Keratinocyte (primary cell): Measurements from ENCODE around the gene LAPTM5. TPM values are rescaled to one million over a fixed set of nuclear protein-coding genes. Genes with fewer than 3 reads are reported as not detected.

ENCODE experiments used
- DNase-seq: peaks from one replicate; pipeline ENCODE4 v3.0.0-alpha.2; 2011; ENCODE audit warnings: low read depth, missing footprints, low spot score
- FAIRE-seq: peaks from 2 replicates; lab custom pipeline; 2011; peaks lifted over from hg19 to GRCh38; lab: Jason Lieb, UNC
- H2AFZ ChIP-seq: 2 replicates; pipeline ENCODE4 v1.6.0; 2012; ENCODE audit warnings: low read length, control low read depth, inconsistent platforms; ENCODE audit not compliant: control insufficient read depth
- H3K27ac ChIP-seq: 2 replicates; pipeline ENCODE4 v1.5.1; 2011; ENCODE audit warnings: low read length; ENCODE audit not compliant: control insufficient read depth, insufficient read depth
- H3K27me3 ChIP-seq: 3 replicates; pipeline ENCODE4 v1.6.0; 2011; ENCODE audit warnings: low read length; ENCODE audit not compliant: control insufficient read depth, insufficient read depth; ENCODE audit errors: extremely low read depth
- H3K36me3 ChIP-seq, 2 experiments: 2 replicates in 1 of 2; 3 replicates in 1 of 2; pipeline ENCODE4 v1.5.1; 2011; ENCODE audit warnings: low read length in 2 of 2, mild to moderate bottlenecking in 1 of 2; ENCODE audit not compliant: control insufficient read depth in 2 of 2, insufficient read depth in 2 of 2; ENCODE audit errors: extremely low read depth in 1 of 2
- H3K4me1 ChIP-seq: 3 replicates; pipeline ENCODE4 v1.5.1; 2011; ENCODE audit warnings: low read length; ENCODE audit not compliant: control insufficient read depth, insufficient read depth; ENCODE audit errors: extremely low read depth
- H3K4me2 ChIP-seq: 3 replicates; pipeline ENCODE4 v1.6.0; 2011; ENCODE audit warnings: low read depth, low read length; ENCODE audit not compliant: control insufficient read depth, insufficient read depth; ENCODE audit errors: extremely low read depth
- H3K4me3 ChIP-seq, 3 experiments: fragments of 200-600 bp in 1 of 3; sonication (generic) in 1 of 3; 2 replicates in 2 of 3; 3 replicates in 1 of 3; pipeline ENCODE4 v1.5.1; 2011 to 2016; ENCODE audit warnings: low read length in 3 of 3, mild to moderate bottlenecking in 3 of 3, control low read depth in 2 of 3, inconsistent platforms in 1 of 3, low read depth in 1 of 3, mixed read lengths in 1 of 3, mixed run types in 1 of 3, moderate library complexity in 1 of 3; ENCODE audit not compliant: control insufficient read depth in 2 of 3, insufficient read depth in 2 of 3; ENCODE audit errors: extremely low read depth in 1 of 3
- H3K79me2 ChIP-seq: 2 replicates; pipeline ENCODE4 v1.6.0; 2012; ENCODE audit warnings: low read length; ENCODE audit not compliant: control insufficient read depth, insufficient read depth
- H3K9ac ChIP-seq: 3 replicates; pipeline ENCODE4 v1.6.0; 2011; ENCODE audit warnings: low read length; ENCODE audit not compliant: control insufficient read depth, insufficient read depth; ENCODE audit errors: extremely low read depth
- H3K9me1 ChIP-seq: 3 replicates; pipeline ENCODE4 v1.6.0; 2011; ENCODE audit warnings: low read length; ENCODE audit not compliant: control insufficient read depth, insufficient read depth; ENCODE audit errors: extremely low read depth
- H3K9me3 ChIP-seq: 2 replicates; pipeline ENCODE4 v1.5.1; 2012; ENCODE audit warnings: low read depth, low read length; ENCODE audit not compliant: control insufficient read depth
- H4K20me1 ChIP-seq: 3 replicates; pipeline ENCODE4 v1.6.0; 2011; ENCODE audit warnings: low read length; ENCODE audit not compliant: control insufficient read depth, insufficient read depth; ENCODE audit errors: extremely low read depth
- EZH2 ChIP-seq: IDR thresholded peaks from one replicate; pipeline ENCODE4 v1.6.1; 2012; ENCODE audit warnings: inconsistent platforms, mild to moderate bottlenecking, low read length, moderate library complexity
- dilution Hi-C: fragments of 300-500 bp; cut with MboI; formaldehyde crosslinking; loops from one replicate; pipeline ENCODE4 v1.7.0; 2020; ENCODE audit warnings: low sequenced_read_pairs; ENCODE audit not compliant: extremely low pct_ligation_motif_present
- polyA plus RNA-seq, 5 experiments: library from polyadenylated mRNA; depleted of rRNA in 3 of 5; stranded (reverse) in 3 of 5; stranded (forward) in 1 of 5; unstranded in 1 of 5; fragments of >200 nt; gene quantifications; 1 replicate in 1 of 5; 2 replicates in 3 of 5; 3 replicates in 1 of 5; pipeline versions ENCODE4 v1.2.1 to v1.2.3, GENCODE V29; 2011 to 2012; ENCODE audit warnings: missing spikeins in 2 of 5, low read depth in 1 of 5, low replicate concordance in 1 of 5
- TF ChIP-seq, protein P1 (sequence below), 3 experiments: IDR thresholded peaks in 1 of 3; conservative IDR thresholded peaks in 1 of 3; optimal IDR thresholded peaks in 1 of 3; 2 replicates in 2 of 3; 3 replicates in 1 of 3; pipeline versions ENCODE3 to v1.5.1; 2011; ENCODE audit warnings: low read length in 3 of 3, mild to moderate bottlenecking in 3 of 3, moderate library complexity in 2 of 3, control low read depth in 1 of 3, inconsistent platforms in 1 of 3; ENCODE audit not compliant: insufficient read depth in 2 of 3; ENCODE audit errors: extremely low read depth in 1 of 3

LAPTM5 gene
- polyA plus RNA-seq, 1 donor (not counting 4 experiments of a cell fraction or from before 2014, with no cell fraction given): 0.18 TPM

DNA sequence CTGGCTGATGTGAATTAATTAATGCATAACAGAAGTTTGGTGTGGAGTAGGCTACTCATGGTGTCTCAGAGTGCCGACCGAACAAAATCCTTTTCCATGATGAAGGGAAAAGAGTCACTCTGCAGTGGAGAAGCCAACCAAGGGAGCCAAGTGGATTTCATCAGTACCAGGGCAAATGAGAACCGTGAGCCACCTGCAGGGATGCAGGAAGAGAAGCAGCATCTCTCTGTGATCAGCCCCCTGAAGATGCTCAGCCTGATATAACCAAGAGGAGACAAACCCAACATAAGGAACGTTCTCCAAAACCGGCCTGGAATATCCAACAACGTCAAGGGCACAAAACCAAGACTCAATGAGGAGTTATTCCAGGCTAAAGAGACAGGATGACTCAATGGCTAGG lies 13.4 kb upstream of the LAPTM5 start:
- FAIRE-seq: no peak

DNA sequence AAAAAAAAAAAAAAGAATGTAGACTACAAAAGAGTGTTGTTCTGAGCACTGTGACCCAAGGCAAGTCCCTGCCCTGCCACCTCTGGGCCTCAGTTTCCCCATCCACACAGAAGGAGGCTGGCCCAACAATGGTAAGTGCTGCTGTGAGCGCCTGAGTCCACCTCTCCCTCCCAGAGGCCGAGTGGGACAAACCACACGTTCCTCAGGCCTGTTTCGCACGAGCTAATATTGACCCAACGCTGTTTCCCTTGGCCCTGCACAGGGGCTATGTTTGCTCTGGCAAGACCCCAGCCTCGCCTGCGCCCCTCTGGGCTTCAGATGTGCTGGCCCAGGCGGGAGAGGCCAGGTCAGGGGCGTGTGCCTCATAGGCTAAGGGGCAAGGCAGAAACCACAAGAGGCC lies 12.6 kb upstream of the LAPTM5 start:
- peaks cover 15% of the 10 kb centered on the region for H3K27me3 ChIP-seq
- H3K4me1 ChIP-seq: no peaks in the 10 kb centered on the region
- no peaks in the 10 kb centered on the region for H3K79me2 ChIP-seq
- TF ChIP-seq EZH2: no peak
- TF ChIP-seq, protein P1, sequence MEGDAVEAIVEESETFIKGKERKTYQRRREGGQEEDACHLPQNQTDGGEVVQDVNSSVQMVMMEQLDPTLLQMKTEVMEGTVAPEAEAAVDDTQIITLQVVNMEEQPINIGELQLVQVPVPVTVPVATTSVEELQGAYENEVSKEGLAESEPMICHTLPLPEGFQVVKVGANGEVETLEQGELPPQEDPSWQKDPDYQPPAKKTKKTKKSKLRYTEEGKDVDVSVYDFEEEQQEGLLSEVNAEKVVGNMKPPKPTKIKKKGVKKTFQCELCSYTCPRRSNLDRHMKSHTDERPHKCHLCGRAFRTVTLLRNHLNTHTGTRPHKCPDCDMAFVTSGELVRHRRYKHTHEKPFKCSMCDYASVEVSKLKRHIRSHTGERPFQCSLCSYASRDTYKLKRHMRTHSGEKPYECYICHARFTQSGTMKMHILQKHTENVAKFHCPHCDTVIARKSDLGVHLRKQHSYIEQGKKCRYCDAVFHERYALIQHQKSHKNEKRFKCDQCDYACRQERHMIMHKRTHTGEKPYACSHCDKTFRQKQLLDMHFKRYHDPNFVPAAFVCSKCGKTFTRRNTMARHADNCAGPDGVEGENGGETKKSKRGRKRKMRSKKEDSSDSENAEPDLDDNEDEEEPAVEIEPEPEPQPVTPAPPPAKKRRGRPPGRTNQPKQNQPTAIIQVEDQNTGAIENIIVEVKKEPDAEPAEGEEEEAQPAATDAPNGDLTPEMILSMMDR (optimal IDR thresholded peaks at IDR 0.05 in 1 of 3, IDR thresholded peaks at IDR 0.05 in 1 of 3, conservative IDR thresholded peaks at IDR 0.05 in 1 of 3; ENCODE audit: extremely low read depth in 1 of 3, insufficient read depth in 2 of 3, low read length in 3 of 3): no peak
- dilution Hi-C loops: no loop called here
- H3K4me3 ChIP-seq: no peak overlapping the region
- no peak overlapping the region for H3K4me2 ChIP-seq
- no peak for DNase-seq
- no peak overlapping the region for H3K27ac ChIP-seq
- FAIRE-seq: no peak
- H4K20me1 ChIP-seq: no peaks in the 10 kb centered on the region
- H3K9ac ChIP-seq: no peak overlapping the region
- no peaks in the 10 kb centered on the region for H3K36me3 ChIP-seq
- H2AFZ ChIP-seq: no peak overlapping the region
- H3K9me1 ChIP-seq: no peaks in the 10 kb centered on the region
- no peaks in the 10 kb centered on the region for H3K9me3 ChIP-seq

More for the DNA sequence above, 13.4 kb upstream of the LAPTM5 start:
- no peak overlapping the region for H3K4me2 ChIP-seq
- H2AFZ ChIP-seq: no peak overlapping the region
- no peaks in the 10 kb centered on the region for H4K20me1 ChIP-seq
- TF ChIP-seq, protein P1 (optimal IDR thresholded peaks at IDR 0.05 in 1 of 3, IDR thresholded peaks at IDR 0.05 in 1 of 3, conservative IDR thresholded peaks at IDR 0.05 in 1 of 3; ENCODE audit: extremely low read depth in 1 of 3, insufficient read depth in 2 of 3, low read length in 3 of 3): no peak
- no peak for TF ChIP-seq EZH2
- no peaks in the 10 kb centered on the region for H3K9me1 ChIP-seq
- H3K9me3 ChIP-seq: no peaks in the 10 kb centered on the region
- H3K4me1 ChIP-seq: no peaks in the 10 kb centered on the region
- no peak for DNase-seq
- H3K36me3 ChIP-seq: no peaks in the 10 kb centered on the region
- no peak overlapping the region for H3K9ac ChIP-seq
- H3K4me3 ChIP-seq: no peak overlapping the region
- dilution Hi-C loops: no loop called here
- H3K27ac ChIP-seq: no peak overlapping the region
- peaks cover 15% of the 10 kb centered on the region for H3K27me3 ChIP-seq
- H3K79me2 ChIP-seq: no peaks in the 10 kb centered on the region
